RPMI7951 (cell line): Measurements from ENCODE around the gene IL1B. TPM values are rescaled to one million over a fixed set of nuclear protein-coding genes. Genes with fewer than 3 reads are reported as not detected.

Experiments used
- DNase-seq: peaks from one replicate; pipeline ENCODE4 v3.0.0-alpha.2; 2012; ENCODE audit warnings: low read depth
- total RNA-seq: library from RNA; depleted of rRNA; stranded (reverse); fragments of >200 nt; shearing (Covaris generic); gene quantifications from 2 replicates; pipeline ENCODE4 v1.2.3, GENCODE V29; 2014; rRNA removed

IL1B gene
- 57.5 and 71.6 TPM in 2 replicates for total RNA-seq

- DNase-seq: peak; percentile 83
These were observed at the start of gene IL1B for GRCh38 chr2:112836695-112837117. Gene IL1B, minus strand, starts transcription at chr2:112836779. Its CDS starts 550 bp downstream, at chr2:112836229.

GRCh38 chr2:112886291-112886690 is 49.7 kb upstream of the IL1B start:
- no peak for DNase-seq

GRCh38 chr2:112885506-112885902 is 48.9 kb upstream of the IL1B start:
- DNase-seq: peak; percentile 60

GRCh38 chr2:112884869-112885505 is 48.4 kb upstream of the IL1B start:
- peak; percentile 49 for DNase-seq

GRCh38 chr2:112883669-112884068 is 47.1 kb upstream of the IL1B start:
- DNase-seq: no peak

GRCh38 chr2:112881217-112881985 is 44.8 kb upstream of the IL1B start:
- peak; percentile 99 for DNase-seq

GRCh38 chr2:112880696-112881095 is 44.1 kb upstream of the IL1B start:
- DNase-seq: peak; percentile 56

- DNase-seq: peak; percentile 94
These were observed 43.5 kb upstream of the IL1B start for GRCh38 chr2:112880091-112880531.

GRCh38 chr2:112879491-112880041 is 43.0 kb upstream of the IL1B start:
- DNase-seq: no peak

- DNase-seq: peak; percentile 86
These were observed 40.8 kb upstream of the IL1B start for GRCh38 chr2:112877423-112877822.

- DNase-seq: peak; percentile 42
These were observed 40.4 kb upstream of the IL1B start for GRCh38 chr2:112876971-112877361.

- no peak for DNase-seq
These were observed 39.8 kb upstream of the IL1B start for GRCh38 chr2:112876257-112876970.

- DNase-seq: no peak
These were observed 34.6 kb upstream of the IL1B start for GRCh38 chr2:112870841-112871835.

GRCh38 chr2:112869258-112869842 is 32.8 kb upstream of the IL1B start:
- DNase-seq: peak; percentile 99

GRCh38 chr2:112867701-112868631 is 31.4 kb upstream of the IL1B start:
- DNase-seq: no peak

GRCh38 chr2:112866128-112866835 is 29.7 kb upstream of the IL1B start:
- no peak for DNase-seq

GRCh38 chr2:112864072-112864471 is 27.5 kb upstream of the IL1B start:
- DNase-seq: no peak

GRCh38 chr2:112859406-112860183 is 23.0 kb upstream of the IL1B start:
- DNase-seq: peak; percentile 63
